Eye (tissue), 1 donor: ENCODE measurements around the gene MAGI1.
"Not testable (repeated sequence)": the region's sequence is repeated elsewhere in the genome, so short reads cannot be mapped to it uniquely, and the experiment has no call there.

ENCODE experiments used
- DNase-seq: peaks from one replicate; pipeline ENCODE4 v3.0.0-alpha.2; 2015

Gene MAGI1

GRCh38 chr3:65902304-65902793, 136.4 kb downstream of the MAGI1 start:
- peak; percentile 49 for DNase-seq

GRCh38 chr3:65901226-65901625, 137.5 kb downstream of the MAGI1 start:
- peak; percentile 53 for DNase-seq

- no peak for DNase-seq
These were observed 139.5 kb downstream of the MAGI1 start for GRCh38 chr3:65899226-65899625.

GRCh38 chr3:65897766-65898165, 141.0 kb downstream of the MAGI1 start:
- DNase-seq = no peak

- DNase-seq = no peak
These were observed 142.4 kb downstream of the MAGI1 start for GRCh38 chr3:65896321-65896720.

GRCh38 chr3:65894679-65895453, 143.9 kb downstream of the MAGI1 start:
- DNase-seq = no peak

GRCh38 chr3:65894126-65894525, 144.6 kb downstream of the MAGI1 start:
- no peak for DNase-seq

GRCh38 chr3:65893631-65894030, 145.1 kb downstream of the MAGI1 start:
- no peak for DNase-seq

- DNase-seq = not testable (repeated sequence)
These were observed 147.2 kb downstream of the MAGI1 start for GRCh38 chr3:65891477-65891876.

- no peak for DNase-seq
These were observed 148.4 kb downstream of the MAGI1 start for GRCh38 chr3:65890328-65890727.

- DNase-seq = no peak
These were observed 149.0 kb downstream of the MAGI1 start for GRCh38 chr3:65889707-65890099.

GRCh38 chr3:65888980-65889706, 149.6 kb downstream of the MAGI1 start:
- DNase-seq = no peak

- DNase-seq = no peak
These were observed 150.5 kb downstream of the MAGI1 start for GRCh38 chr3:65888196-65888595.

- peak; percentile 50 for DNase-seq
These were observed 152.3 kb downstream of the MAGI1 start for GRCh38 chr3:65886391-65886790.

GRCh38 chr3:65884071-65884470, 154.6 kb downstream of the MAGI1 start:
- no peak for DNase-seq

GRCh38 chr3:65883613-65884012, 155.1 kb downstream of the MAGI1 start:
- DNase-seq = no peak

GRCh38 chr3:65880350-65880749, 158.4 kb downstream of the MAGI1 start:
- DNase-seq = no peak

GRCh38 chr3:65879372-65879771, 159.3 kb downstream of the MAGI1 start:
- no peak for DNase-seq

GRCh38 chr3:65878831-65879230, 159.9 kb downstream of the MAGI1 start:
- no peak for DNase-seq

- no peak for DNase-seq
These were observed 161.6 kb downstream of the MAGI1 start for GRCh38 chr3:65877160-65877559.

- DNase-seq = no peak
These were observed 162.7 kb downstream of the MAGI1 start for GRCh38 chr3:65876028-65876420.

- DNase-seq = no peak
These were observed 163.2 kb downstream of the MAGI1 start for GRCh38 chr3:65875393-65876027.

- DNase-seq = no peak
These were observed 164.8 kb downstream of the MAGI1 start for GRCh38 chr3:65873869-65874268.

- DNase-seq = no peak
These were observed 165.7 kb downstream of the MAGI1 start for GRCh38 chr3:65873028-65873427.
